HG03196 (cell line): ENCODE results near the gene GNL1.

Experiments
- ATAC-seq: cut with Tn5 transposase; IDR thresholded peaks from one replicate; pipeline ENCODE4 v1.9.1; 2021; ENCODE audit not compliant: unreplicated experiment

The GNL1 gene

GRCh38 chr6:30556066-30556905 lies at the start of gene GNL1:
GNL1 (minus strand) TSS chr6:30556489; CDS start chr6:30556203, 286 bp downstream.
- ATAC-seq = peak; percentile 75

- no peak for ATAC-seq
Observed at GRCh38 chr6:30603961-30604360, 47.7 kb upstream of the GNL1 start.

GRCh38 chr6:30601815-30602641 lies 45.7 kb upstream of the GNL1 start:
- ATAC-seq = no peak

- ATAC-seq = no peak
Observed at GRCh38 chr6:30601436-30601814, 45.1 kb upstream of the GNL1 start.

GRCh38 chr6:30600451-30600961 lies 44.2 kb upstream of the GNL1 start:
- no peak for ATAC-seq

- no peak for ATAC-seq
Observed at GRCh38 chr6:30599625-30600324, 43.5 kb upstream of the GNL1 start.

GRCh38 chr6:30598912-30599624 lies 42.8 kb upstream of the GNL1 start:
- no peak for ATAC-seq

- peak; percentile 48 for ATAC-seq
Observed at GRCh38 chr6:30597315-30598144, 41.2 kb upstream of the GNL1 start.

- ATAC-seq = no peak
Observed at GRCh38 chr6:30592287-30592686, 36.0 kb upstream of the GNL1 start.

GRCh38 chr6:30591008-30591407 lies 34.7 kb upstream of the GNL1 start:
- ATAC-seq = no peak

GRCh38 chr6:30590509-30590908 lies 34.2 kb upstream of the GNL1 start:
- ATAC-seq = no peak

GRCh38 chr6:30589754-30590358 lies 33.6 kb upstream of the GNL1 start:
- ATAC-seq = no peak

- ATAC-seq = no peak
Observed at GRCh38 chr6:30583921-30584320, 27.6 kb upstream of the GNL1 start.

- no peak for ATAC-seq
Observed at GRCh38 chr6:30578051-30578450, 21.8 kb upstream of the GNL1 start.

GRCh38 chr6:30573113-30573512 lies 16.8 kb upstream of the GNL1 start:
- no peak for ATAC-seq

- no peak for ATAC-seq
Observed at GRCh38 chr6:30572148-30572547, 15.9 kb upstream of the GNL1 start.

- ATAC-seq = no peak
Observed at GRCh38 chr6:30571762-30572082, 15.4 kb upstream of the GNL1 start.

- peak; percentile 82 for ATAC-seq
Observed at GRCh38 chr6:30571075-30571761, 14.9 kb upstream of the GNL1 start, which contains the start of gene ABCF1. ABCF1 (plus strand) TSS chr6:30571442; CDS start chr6:30571488, 46 bp downstream.

- ATAC-seq = peak; percentile 20
Observed at GRCh38 chr6:30570740-30571074, 14.4 kb upstream of the GNL1 start.
